BJ (cell line): ENCODE data around the gene WDR1. TPM values are rescaled to one million over a fixed set of nuclear protein-coding genes. Genes with fewer than 3 reads are reported as not detected.

Experiments used
- CTCF ChIA-PET: fragments of 350-600 bp; formaldehyde crosslinking; extraction: SDS; loops from one replicate; lab custom pipeline; 2021; ENCODE audit warnings: antibody characterized with exemption, inconsistent platforms; lab: Yijun Ruan, JAX
- POLR2A ChIA-PET: fragments of 300-600 bp; sonication (Branson Sonifier 250); formaldehyde crosslinking; extraction: SDS; loops from one replicate; lab custom pipeline; 2021; ENCODE audit warnings: antibody characterized with exemption; lab: Charles Lee
- DNase-seq: peaks from one replicate; pipeline ENCODE4 v3.0.0-alpha.2; 2011; ENCODE audit warnings: low read depth
- H3K27me3 ChIP-seq: 2 replicates; pipeline ENCODE4 v1.6.0; 2011; ENCODE audit warnings: low read length; ENCODE audit not compliant: control insufficient read depth, insufficient read depth
- H3K36me3 ChIP-seq: 2 replicates; pipeline ENCODE4 v1.5.1; 2011; ENCODE audit warnings: low read length; ENCODE audit not compliant: control insufficient read depth, insufficient read depth
- H3K4me3 ChIP-seq: 2 replicates; pipeline ENCODE4 v1.5.1; 2011; ENCODE audit warnings: low read depth, mild to moderate bottlenecking, control low read depth, low read length
- CTCF ChIP-seq: IDR thresholded peaks from 2 replicates; pipeline ENCODE4 v1.5.1; 2011; ENCODE audit warnings: low read depth, mild to moderate bottlenecking, control low read depth, inconsistent platforms, low read length, moderate library complexity; ENCODE audit not compliant: insufficient read depth
- polyA plus RNA-seq: library from polyadenylated mRNA; depleted of rRNA; stranded (reverse); fragments of >200 nt; gene quantifications from 2 replicates; pipeline ENCODE4 v1.2.3, GENCODE V29; 2011

Gene WDR1
- polyA plus RNA-seq, 1 experiment: 952 TPM

- ChIA-PET CTCF (no interaction called here), POLR2A (no interaction called here)
- peaks cover 43% of the 10 kb centered on the region for H3K36me3 ChIP-seq
Measured at GRCh38 chr4:10099499-10100325, 16.9 kb downstream of the WDR1 start.

GRCh38 chr4:10098780-10099160, 17.8 kb downstream of the WDR1 start:
- no peak for DNase-seq
- POLR2A ChIA-PET: no interaction called here

More at GRCh38 chr4:10099499-10100325, 16.9 kb downstream of the WDR1 start:
- Histone ChIP-seq H3K27me3 (no peaks in the 10 kb centered on the region), H3K4me3 (no peak overlapping the region)
- no peak for DNase-seq
- no peak for TF ChIP-seq CTCF

GRCh38 chr4:10097906-10098779, 18.5 kb downstream of the WDR1 start:
- ChIA-PET CTCF (no interaction called here), POLR2A (no interaction called here)
- Histone ChIP-seq H3K36me3 (peaks cover 47% of the 10 kb centered on the region), H3K4me3 (no peak overlapping the region), H3K27me3 (no peaks in the 10 kb centered on the region)
- TF ChIP-seq CTCF: no peak
- DNase-seq: no peak

More at GRCh38 chr4:10098780-10099160, 17.8 kb downstream of the WDR1 start:
- CTCF ChIA-PET: no interaction called here
- no peak for TF ChIP-seq CTCF
- H3K36me3 ChIP-seq: peaks cover 47% of the 10 kb centered on the region
- H3K4me3 ChIP-seq: no peak overlapping the region
- H3K27me3 ChIP-seq: no peaks in the 10 kb centered on the region

- ChIA-PET CTCF (no interaction called here), POLR2A (interaction anchor here (0.6 kb wide), 1 partner anchor 8 kb away, joined by 3 read pairs; no protein-coding TSS in a partner anchor)
- TF ChIP-seq CTCF: no peak
- Histone ChIP-seq H3K4me3 (no peak overlapping the region), H3K27me3 (no peaks in the 10 kb centered on the region), H3K36me3 (peaks cover 47% of the 10 kb centered on the region)
- DNase-seq: no peak
Measured at GRCh38 chr4:10096978-10097335, 19.6 kb downstream of the WDR1 start.
